ENCODE data around the gene EMC6.

DNA sequence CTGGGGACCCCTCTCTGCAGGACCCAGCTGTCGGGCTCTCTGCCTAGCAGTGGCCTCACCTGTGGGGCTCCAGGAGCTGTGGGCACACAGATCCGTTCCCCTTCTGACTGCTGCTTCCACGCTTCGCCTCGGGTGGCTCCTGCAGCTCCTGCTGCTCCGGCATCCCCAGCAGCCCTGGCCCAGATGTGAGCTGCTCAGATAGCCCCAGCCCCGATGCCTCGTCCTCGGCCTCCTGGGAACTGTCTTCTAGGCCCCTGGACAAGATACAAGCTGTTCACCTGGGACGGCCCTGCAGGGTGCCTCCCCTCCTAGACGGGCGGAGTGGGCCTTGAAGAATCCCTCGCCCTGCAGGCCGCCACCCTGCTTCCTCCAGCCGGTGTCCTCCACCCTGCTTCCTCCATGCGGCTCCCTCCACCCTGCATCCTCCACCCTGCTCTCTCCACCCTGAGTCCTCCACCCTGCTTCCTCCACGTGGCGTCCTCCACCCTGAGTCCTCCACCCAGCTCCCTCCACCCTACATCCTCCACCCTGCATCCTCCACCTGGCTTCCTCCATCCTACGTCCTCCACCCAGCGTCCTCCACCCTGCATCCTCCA lies 11.0 kb downstream of the EMC6 start:
- TF ChIP-seq MXI1 (IDR thresholded peaks at IDR 0.05; ENCODE audit: borderline replicate concordance, low read depth, low read length) (no peak), CEBPB (IDR thresholded peaks at IDR 0.05; ENCODE audit: low read depth, low read length) (no peak), RAD21 (IDR thresholded peaks at IDR 0.05; ENCODE audit: low read length) (no peak), RFX5 (IDR thresholded peaks at IDR 0.05; ENCODE audit: low read depth, low read length) (no peak), POLR2A (IDR thresholded peaks at IDR 0.05; ENCODE audit: low read depth, low read length) (no peak), MAZ (IDR thresholded peaks at IDR 0.05; ENCODE audit: borderline replicate concordance, low read depth, low read length) (no peak), BHLHE40 (IDR thresholded peaks at IDR 0.05; ENCODE audit: low read depth, low read length) (no peak), SMC3 (IDR thresholded peaks at IDR 0.05; ENCODE audit: low read depth, low read length) (no peak), MAFK (IDR thresholded peaks at IDR 0.05; ENCODE audit: low read depth, low read length) (no peak), ELK1 (IDR thresholded peaks at IDR 0.05; ENCODE audit: borderline replicate concordance, low read depth, low read length) (no peak)
- TF ChIP-seq, protein P1, sequence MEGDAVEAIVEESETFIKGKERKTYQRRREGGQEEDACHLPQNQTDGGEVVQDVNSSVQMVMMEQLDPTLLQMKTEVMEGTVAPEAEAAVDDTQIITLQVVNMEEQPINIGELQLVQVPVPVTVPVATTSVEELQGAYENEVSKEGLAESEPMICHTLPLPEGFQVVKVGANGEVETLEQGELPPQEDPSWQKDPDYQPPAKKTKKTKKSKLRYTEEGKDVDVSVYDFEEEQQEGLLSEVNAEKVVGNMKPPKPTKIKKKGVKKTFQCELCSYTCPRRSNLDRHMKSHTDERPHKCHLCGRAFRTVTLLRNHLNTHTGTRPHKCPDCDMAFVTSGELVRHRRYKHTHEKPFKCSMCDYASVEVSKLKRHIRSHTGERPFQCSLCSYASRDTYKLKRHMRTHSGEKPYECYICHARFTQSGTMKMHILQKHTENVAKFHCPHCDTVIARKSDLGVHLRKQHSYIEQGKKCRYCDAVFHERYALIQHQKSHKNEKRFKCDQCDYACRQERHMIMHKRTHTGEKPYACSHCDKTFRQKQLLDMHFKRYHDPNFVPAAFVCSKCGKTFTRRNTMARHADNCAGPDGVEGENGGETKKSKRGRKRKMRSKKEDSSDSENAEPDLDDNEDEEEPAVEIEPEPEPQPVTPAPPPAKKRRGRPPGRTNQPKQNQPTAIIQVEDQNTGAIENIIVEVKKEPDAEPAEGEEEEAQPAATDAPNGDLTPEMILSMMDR (conservative IDR thresholded peaks at IDR 0.05; ENCODE audit: low read depth, low read length), result no peak
- TF ChIP-seq, protein P2, sequence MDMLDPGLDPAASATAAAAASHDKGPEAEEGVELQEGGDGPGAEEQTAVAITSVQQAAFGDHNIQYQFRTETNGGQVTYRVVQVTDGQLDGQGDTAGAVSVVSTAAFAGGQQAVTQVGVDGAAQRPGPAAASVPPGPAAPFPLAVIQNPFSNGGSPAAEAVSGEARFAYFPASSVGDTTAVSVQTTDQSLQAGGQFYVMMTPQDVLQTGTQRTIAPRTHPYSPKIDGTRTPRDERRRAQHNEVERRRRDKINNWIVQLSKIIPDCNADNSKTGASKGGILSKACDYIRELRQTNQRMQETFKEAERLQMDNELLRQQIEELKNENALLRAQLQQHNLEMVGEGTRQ (IDR thresholded peaks at IDR 0.05; ENCODE audit: low read depth, low read length), result no peak
